GM21723 (cell line): Measurements from ENCODE around the gene NISCH.

Experiments
- ATAC-seq: cut with Tn5 transposase; IDR thresholded peaks from one replicate; pipeline ENCODE4 v1.9.1; 2021; ENCODE audit warnings: mild to moderate bottlenecking, moderate library complexity; ENCODE audit not compliant: unreplicated experiment

The NISCH gene

GRCh38 chr3:52488746-52489145 lies 33.3 kb downstream of the NISCH start:
- no peak for ATAC-seq

GRCh38 chr3:52489453-52489852 lies 34.0 kb downstream of the NISCH start:
- no peak for ATAC-seq

- no peak for ATAC-seq
Observed at GRCh38 chr3:52490035-52490938, 34.9 kb downstream of the NISCH start.

- no peak for ATAC-seq
Observed at GRCh38 chr3:52490939-52491526, 35.6 kb downstream of the NISCH start.

- no peak for ATAC-seq
Observed at GRCh38 chr3:52492059-52492458, 36.7 kb downstream of the NISCH start.

- no peak for ATAC-seq
Observed at GRCh38 chr3:52493232-52494017, 38.0 kb downstream of the NISCH start.

GRCh38 chr3:52494445-52494844 lies 39.0 kb downstream of the NISCH start:
- no peak for ATAC-seq

GRCh38 chr3:52494886-52495495 lies 39.6 kb downstream of the NISCH start, which contains the start of gene STAB1:
STAB1 (plus strand) TSS chr3:52495338; CDS start chr3:52495414, 76 bp downstream.
- no peak for ATAC-seq

GRCh38 chr3:52495777-52496602 lies 40.6 kb downstream of the NISCH start:
- ATAC-seq: no peak

GRCh38 chr3:52498137-52499054 lies 43.0 kb downstream of the NISCH start:
- ATAC-seq: no peak

GRCh38 chr3:52501046-52501445 lies 45.6 kb downstream of the NISCH start:
- ATAC-seq: no peak

GRCh38 chr3:52502001-52502400 lies 46.6 kb downstream of the NISCH start:
- no peak for ATAC-seq

- no peak for ATAC-seq
Observed at GRCh38 chr3:52502808-52503350, 47.5 kb downstream of the NISCH start.

- ATAC-seq: no peak
Observed at GRCh38 chr3:52503788-52504424, 48.5 kb downstream of the NISCH start.

- no peak for ATAC-seq
Observed at GRCh38 chr3:52504977-52505376, 49.6 kb downstream of the NISCH start.

- no peak for ATAC-seq
Observed at GRCh38 chr3:52506266-52506966, 51.0 kb downstream of the NISCH start.

- no peak for ATAC-seq
Observed at GRCh38 chr3:52507359-52507758, 52.0 kb downstream of the NISCH start.
